ENCODE data around the gene GLRA1.

GRCh38 chr5:151787817-151788216 lies 136.8 kb downstream of the GLRA1 start:
- TF ChIP-seq CTBP1 (IDR thresholded peaks at IDR 0.05; ENCODE audit: borderline replicate concordance) (no peak), SP1 (IDR thresholded peaks at IDR 0.05) (no peak)

Measured in HEK293T (cell line).